Bronchial epithelial cell (primary cell): ENCODE results near the gene KIAA1217. TPM values are rescaled to one million over a fixed set of nuclear protein-coding genes. Genes with fewer than 3 reads are reported as not detected.

Experiments used
- DNase-seq: peaks from one replicate; pipeline ENCODE4 v3.0.0-alpha.2; 2010; ENCODE audit warnings: low read depth
- FAIRE-seq: peaks from 2 replicates; lab custom pipeline; 2011; peaks lifted over from hg19 to GRCh38; lab: Jason Lieb, UNC
- H3K27me3 ChIP-seq: 2 replicates; pipeline ENCODE4 v1.5.1; 2011; ENCODE audit warnings: low read length; ENCODE audit not compliant: control insufficient read depth, insufficient read depth
- H3K36me3 ChIP-seq: 2 replicates; pipeline ENCODE4 v1.5.1; 2011; ENCODE audit warnings: low read length; ENCODE audit not compliant: control insufficient read depth, insufficient read depth
- H3K4me3 ChIP-seq: 2 replicates; pipeline ENCODE4 v1.5.1; 2011; ENCODE audit warnings: mild to moderate bottlenecking, low read depth, low read length, control low read depth
- total RNA-seq: library from RNA; depleted of rRNA; stranded (reverse); fragments of >200 nt; gene quantifications from 2 replicates; pipeline ENCODE4 v1.2.1, GENCODE V29; 2014
- TF ChIP-seq, protein P1 (sequence below): IDR thresholded peaks from 2 replicates; pipeline ENCODE4 v1.5.1; 2011; ENCODE audit warnings: mild to moderate bottlenecking, moderate library complexity, low read length, control low read depth, inconsistent platforms; ENCODE audit not compliant: insufficient read depth, severe bottlenecking

The KIAA1217 gene
- total RNA-seq, 1 donor from 2014 or later = 3.4 TPM

DNA sequence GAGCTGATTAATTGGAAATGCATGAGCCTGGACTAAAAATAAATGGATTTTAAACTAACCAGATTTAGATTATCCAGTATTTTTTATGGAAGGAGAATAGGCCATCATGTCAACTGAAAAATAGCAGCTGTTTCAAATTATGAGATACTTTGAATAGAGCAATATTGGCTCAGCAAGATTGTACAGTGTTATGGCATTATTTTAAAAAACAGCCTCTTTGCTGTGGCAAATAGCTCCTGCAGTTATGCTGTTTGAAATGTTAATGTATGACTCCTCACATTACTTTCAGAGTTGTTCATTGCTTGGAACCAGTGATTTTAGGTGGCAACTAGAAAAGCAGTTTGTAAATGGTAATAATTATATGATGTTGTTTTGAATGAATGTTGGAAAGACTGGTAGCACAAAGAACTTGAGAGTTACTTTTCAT, 244.5 kb downstream of the KIAA1217 start:
- DNase-seq (no peak), FAIRE-seq (no peak)
- peaks cover 4% of the 10 kb centered on the region for H3K36me3 ChIP-seq
- no peaks in the 10 kb centered on the region for H3K27me3 ChIP-seq
- no peak overlapping the region for H3K4me3 ChIP-seq
- TF ChIP-seq, protein P1, sequence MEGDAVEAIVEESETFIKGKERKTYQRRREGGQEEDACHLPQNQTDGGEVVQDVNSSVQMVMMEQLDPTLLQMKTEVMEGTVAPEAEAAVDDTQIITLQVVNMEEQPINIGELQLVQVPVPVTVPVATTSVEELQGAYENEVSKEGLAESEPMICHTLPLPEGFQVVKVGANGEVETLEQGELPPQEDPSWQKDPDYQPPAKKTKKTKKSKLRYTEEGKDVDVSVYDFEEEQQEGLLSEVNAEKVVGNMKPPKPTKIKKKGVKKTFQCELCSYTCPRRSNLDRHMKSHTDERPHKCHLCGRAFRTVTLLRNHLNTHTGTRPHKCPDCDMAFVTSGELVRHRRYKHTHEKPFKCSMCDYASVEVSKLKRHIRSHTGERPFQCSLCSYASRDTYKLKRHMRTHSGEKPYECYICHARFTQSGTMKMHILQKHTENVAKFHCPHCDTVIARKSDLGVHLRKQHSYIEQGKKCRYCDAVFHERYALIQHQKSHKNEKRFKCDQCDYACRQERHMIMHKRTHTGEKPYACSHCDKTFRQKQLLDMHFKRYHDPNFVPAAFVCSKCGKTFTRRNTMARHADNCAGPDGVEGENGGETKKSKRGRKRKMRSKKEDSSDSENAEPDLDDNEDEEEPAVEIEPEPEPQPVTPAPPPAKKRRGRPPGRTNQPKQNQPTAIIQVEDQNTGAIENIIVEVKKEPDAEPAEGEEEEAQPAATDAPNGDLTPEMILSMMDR = no peak

DNA sequence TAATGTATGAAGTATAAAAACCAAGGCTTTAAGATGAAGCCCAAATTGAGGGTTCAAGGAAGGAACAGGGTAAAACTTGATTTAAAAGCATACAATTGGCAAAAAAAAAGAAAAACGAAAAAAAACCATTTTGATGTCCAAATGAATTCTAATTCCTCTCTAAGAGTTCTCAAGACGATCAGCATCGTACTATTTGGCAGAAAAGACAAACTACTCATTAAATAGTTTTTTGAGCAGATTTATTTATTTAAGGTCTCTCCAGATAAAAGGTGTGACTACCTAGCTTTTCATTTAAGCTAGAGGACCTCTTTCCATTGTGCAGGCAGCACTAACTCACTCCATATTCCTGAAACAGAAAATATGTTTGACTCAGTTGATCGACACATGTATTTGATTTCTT, 245.0 kb downstream of the KIAA1217 start:
- DNase-seq = no peak

DNA sequence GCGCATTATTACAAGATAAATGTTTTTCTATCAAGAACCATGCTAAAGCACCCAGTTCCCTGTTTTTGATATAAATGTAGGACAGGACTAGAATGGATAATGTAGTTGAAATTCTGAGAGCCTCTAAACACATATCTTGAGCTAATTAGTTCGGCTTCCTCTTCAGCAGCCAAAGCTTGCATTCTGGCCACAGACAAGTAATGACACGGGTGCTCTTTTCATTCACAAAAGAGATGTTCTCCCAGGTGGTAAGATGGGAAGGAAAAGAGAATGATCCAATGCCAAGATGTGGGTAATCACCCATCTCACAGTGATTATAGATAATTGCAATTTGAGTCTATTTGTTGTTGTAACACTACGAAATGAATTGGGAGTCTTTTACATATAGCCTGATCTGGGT, 246.5 kb downstream of the KIAA1217 start:
- DNase-seq (no peak), FAIRE-seq (no peak)
- H3K4me3 ChIP-seq = no peak overlapping the region
- TF ChIP-seq, protein P1 = no peak
- H3K36me3 ChIP-seq = peaks cover 6% of the 10 kb centered on the region
- no peaks in the 10 kb centered on the region for H3K27me3 ChIP-seq

More for the DNA sequence above, 245.0 kb downstream of the KIAA1217 start:
- TF ChIP-seq, protein P1 = no peak
- H3K4me3 ChIP-seq = no peak overlapping the region
- peaks cover 5% of the 10 kb centered on the region for H3K36me3 ChIP-seq
- H3K27me3 ChIP-seq = no peaks in the 10 kb centered on the region
- no peak for FAIRE-seq

DNA sequence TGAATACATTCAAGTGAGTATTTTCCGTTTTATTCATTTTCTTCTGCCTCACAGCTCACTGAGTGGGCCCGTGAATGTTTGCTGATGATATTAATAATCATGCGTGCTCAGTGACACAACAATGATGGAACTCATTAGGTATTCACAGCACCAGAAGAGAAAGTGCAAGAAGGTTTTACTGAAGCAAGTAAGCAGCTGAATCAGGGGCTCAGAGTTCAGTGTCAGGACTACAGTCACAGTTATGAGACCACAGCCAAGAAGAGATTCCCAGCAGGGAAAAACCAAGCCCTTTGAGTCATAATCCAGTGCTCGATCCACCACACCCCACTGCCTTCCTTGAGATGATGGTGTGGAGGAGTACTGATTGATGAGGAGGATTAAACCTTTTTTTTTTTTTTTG, 247.4 kb downstream of the KIAA1217 start:
- DNase-seq = peak; percentile 98
- TF ChIP-seq, protein P1 = no peak
- no peak overlapping the region for H3K4me3 ChIP-seq
- H3K36me3 ChIP-seq = peaks cover 4% of the 10 kb centered on the region
- peak; percentile 62 for FAIRE-seq
- no peaks in the 10 kb centered on the region for H3K27me3 ChIP-seq

DNA sequence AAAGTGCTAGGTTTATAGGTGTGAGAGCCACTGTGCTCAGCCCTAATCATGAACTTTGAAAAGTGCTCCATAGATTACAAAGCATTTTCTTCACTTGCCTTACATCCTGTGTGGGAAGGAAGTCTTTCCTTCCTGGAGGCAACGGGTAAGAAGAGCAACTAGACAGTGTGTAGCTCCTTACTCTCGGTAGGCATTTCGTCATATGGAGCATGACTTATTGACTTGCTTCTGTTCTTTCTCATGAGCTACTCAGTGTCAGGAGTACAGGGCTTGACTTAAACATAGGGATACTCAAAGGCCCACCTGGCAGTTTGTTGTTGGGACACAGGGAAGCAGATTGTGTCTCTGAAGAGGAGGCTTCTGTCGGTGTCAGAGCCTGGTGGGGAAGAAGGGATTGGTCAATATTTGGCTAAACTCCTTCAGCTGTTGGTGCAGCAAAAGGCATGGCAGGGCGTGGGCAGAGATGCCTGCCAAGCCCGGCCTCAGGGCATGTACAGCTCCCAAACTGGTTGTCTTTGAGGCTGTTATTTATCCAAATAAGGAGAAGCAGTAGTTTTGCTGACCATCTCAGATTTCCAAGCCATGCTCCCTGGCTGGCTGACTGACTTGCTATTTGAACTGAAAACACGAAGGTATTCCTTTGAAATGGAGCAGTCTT, 248.9 kb downstream of the KIAA1217 start:
- DNase-seq (peak; percentile 94), FAIRE-seq (peak; percentile 98)
- TF ChIP-seq, protein P1 = no peak
- Histone ChIP-seq H3K36me3 (peaks cover 4% of the 10 kb centered on the region), H3K27me3 (no peaks in the 10 kb centered on the region), H3K4me3 (no peak overlapping the region)

DNA sequence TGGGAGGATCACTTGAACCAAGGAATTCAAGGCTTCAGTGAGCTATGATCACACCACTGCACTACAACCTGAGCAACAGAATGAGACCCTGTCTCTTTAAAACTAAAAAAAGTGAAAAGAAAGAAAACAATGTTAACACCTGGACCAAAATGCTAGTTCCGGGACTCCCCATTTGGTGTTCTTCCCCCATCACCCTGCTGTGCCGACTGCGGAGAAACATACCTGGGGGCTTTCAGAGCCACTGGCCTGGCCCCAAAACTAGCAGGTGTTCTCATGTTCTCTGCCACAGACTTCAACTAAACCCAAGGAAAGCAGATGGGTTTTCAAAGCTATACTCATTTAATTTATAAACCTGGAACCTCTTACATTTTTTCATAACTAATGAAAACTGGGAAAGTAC, 250.9 kb downstream of the KIAA1217 start:
- FAIRE-seq = no peak
- no peaks in the 10 kb centered on the region for H3K27me3 ChIP-seq

More for the DNA sequence above, 250.9 kb downstream of the KIAA1217 start:
- DNase-seq = no peak
- H3K4me3 ChIP-seq = no peak overlapping the region
- TF ChIP-seq, protein P1 = no peak
- H3K36me3 ChIP-seq = peaks cover 4% of the 10 kb centered on the region
